ENCODE measurements around the gene AGPAT1. TPM values are rescaled to one million over a fixed set of nuclear protein-coding genes. Genes with fewer than 3 reads are reported as not detected.

Gene AGPAT1
- total and polyA plus RNA-seq, 10 of the 15 experiments (the other 5 are each of a cell fraction or from before 2014, with no cell fraction given), result 13.9 to 39.5 (median 24.7) TPM

GRCh38 chr6:32123681-32124080, 52.2 kb downstream of the AGPAT1 start (continued):
- TF ChIP-seq STAT3 (IDR thresholded peaks at IDR 0.05; ENCODE audit: low read depth, low read length), result no peak
- no peak for TF ChIP-seq HSF1 (IDR thresholded peaks at IDR 0.05; ENCODE audit: low read depth, low read length)
- TF ChIP-seq NR2C1 (IDR thresholded peaks at IDR 0.05), result no peak
- no peak for TF ChIP-seq NFYA (IDR thresholded peaks at IDR 0.05; ENCODE audit: borderline replicate concordance, low read depth, low read length)
- no peak for TF ChIP-seq CHD4 (IDR thresholded peaks at IDR 0.05)
- no peak for TF ChIP-seq ZBTB4 (CRISPR knock-in tag; IDR thresholded peaks at IDR 0.05)
- TF ChIP-seq RELB (IDR thresholded peaks at IDR 0.05; ENCODE audit: low read depth), result no peak
- no peak for TF ChIP-seq ZSCAN29 (IDR thresholded peaks at IDR 0.05)

Data from GM12878 (cell line).